GM12873 (cell line): Measurements from ENCODE around the gene ZNF385D.

Experiments used
- TF ChIP-seq, protein P1 (sequence below): IDR thresholded peaks from 2 replicates; pipeline ENCODE4 v1.5.1; 2012; ENCODE audit warnings: low read depth, mild to moderate bottlenecking, moderate library complexity, low read length, control low read depth; ENCODE audit not compliant: insufficient read depth; ENCODE audit errors: missing control alignments

Gene ZNF385D

DNA sequence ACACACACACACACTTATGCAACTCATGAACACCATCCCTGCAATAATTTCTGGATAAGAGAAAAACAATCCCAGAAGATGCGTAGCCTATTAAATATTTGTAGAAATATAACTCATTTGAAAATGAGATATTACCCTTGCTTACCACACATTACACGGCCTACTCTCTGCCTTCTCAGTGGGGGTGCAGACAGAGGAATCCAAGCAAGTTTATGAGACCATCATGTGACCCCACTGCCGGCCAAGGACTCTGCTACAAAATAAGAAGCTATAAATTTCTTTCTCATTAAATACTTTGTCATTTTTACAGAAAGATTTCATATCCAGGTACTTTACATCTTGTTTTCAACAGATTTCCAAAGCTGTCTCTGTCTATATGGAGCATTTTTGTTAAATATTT is 286.3 kb downstream of the ZNF385D start:
- TF ChIP-seq, protein P1, sequence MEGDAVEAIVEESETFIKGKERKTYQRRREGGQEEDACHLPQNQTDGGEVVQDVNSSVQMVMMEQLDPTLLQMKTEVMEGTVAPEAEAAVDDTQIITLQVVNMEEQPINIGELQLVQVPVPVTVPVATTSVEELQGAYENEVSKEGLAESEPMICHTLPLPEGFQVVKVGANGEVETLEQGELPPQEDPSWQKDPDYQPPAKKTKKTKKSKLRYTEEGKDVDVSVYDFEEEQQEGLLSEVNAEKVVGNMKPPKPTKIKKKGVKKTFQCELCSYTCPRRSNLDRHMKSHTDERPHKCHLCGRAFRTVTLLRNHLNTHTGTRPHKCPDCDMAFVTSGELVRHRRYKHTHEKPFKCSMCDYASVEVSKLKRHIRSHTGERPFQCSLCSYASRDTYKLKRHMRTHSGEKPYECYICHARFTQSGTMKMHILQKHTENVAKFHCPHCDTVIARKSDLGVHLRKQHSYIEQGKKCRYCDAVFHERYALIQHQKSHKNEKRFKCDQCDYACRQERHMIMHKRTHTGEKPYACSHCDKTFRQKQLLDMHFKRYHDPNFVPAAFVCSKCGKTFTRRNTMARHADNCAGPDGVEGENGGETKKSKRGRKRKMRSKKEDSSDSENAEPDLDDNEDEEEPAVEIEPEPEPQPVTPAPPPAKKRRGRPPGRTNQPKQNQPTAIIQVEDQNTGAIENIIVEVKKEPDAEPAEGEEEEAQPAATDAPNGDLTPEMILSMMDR, result no peak

DNA sequence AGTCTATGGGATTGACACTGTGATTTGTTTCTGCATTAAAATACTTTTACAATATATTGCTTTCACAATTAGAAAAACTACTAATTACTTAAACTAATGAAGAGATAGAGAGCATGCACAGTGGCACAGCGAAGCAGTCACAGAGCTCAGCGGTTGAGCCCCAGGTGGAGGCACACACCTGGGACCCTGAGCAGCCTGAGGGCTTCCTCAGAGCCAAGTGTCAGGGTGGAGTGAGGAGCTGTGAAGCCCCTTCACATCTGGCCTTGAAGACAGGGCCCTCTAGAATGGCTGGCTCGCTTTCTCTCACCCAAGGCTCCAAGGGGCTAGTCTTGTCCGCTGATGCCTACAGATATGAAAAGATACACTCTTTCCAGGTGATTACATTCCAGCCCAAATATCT is 287.7 kb downstream of the ZNF385D start:
- TF ChIP-seq, protein P1, result no peak

DNA sequence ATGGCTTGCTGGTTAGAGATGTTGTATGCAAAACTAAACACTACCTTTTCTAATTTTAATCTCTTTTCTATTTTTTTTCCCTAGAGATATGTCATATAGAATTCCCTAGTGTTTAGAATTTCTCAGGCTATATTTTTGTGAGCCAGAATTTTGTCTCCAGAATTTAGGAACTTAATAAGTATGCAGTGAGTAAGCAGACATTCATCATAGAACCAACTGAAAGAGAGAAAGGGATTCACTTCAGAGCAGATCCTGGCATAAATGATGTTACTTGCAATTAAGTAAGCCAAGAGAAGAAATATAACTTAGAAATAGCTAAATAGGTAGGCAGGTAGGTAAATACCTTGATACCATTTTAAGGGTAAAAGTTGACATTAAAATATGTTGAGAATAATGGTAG is 288.9 kb downstream of the ZNF385D start:
- TF ChIP-seq, protein P1, result no peak

DNA sequence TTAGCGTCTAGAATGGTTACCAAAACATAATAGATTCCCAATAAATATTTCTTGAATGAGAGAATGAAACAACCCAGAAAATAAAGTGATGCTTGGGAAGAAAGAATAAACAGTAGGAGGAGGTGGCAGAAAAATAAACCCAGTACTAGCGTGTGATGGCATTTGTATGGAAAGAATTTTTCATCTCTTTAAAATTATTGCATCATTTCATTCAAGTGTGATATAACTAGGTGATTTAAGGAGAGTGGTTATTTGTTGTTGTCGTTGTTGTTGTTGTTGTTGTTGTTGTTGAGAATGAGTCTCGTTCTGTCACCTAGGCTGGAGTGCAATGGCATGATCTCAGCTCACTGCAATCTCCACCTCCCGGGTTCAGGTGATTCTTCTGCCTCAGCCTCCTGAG is 293.9 kb downstream of the ZNF385D start:
- TF ChIP-seq, protein P1, result no peak

DNA sequence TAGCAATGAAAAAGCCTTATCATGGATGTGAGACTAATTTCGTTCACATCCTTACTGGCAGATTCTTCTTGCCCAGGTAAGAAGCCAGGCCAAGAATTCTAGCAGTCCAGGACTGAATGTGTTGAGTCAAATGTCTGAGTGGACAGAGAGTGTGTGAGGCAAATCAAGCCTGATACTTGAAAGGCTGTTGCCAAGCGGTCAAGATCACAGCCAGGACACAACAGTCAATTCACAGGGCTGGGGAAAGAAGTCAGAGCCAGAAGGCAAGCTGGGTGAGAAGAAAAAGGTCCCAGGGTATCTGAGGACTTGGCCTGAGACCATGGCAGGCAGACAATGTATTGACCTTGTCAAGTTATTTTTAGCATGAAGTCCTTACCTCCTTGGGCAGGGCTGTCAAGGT is 301.3 kb downstream of the ZNF385D start:
- TF ChIP-seq, protein P1, result no peak

DNA sequence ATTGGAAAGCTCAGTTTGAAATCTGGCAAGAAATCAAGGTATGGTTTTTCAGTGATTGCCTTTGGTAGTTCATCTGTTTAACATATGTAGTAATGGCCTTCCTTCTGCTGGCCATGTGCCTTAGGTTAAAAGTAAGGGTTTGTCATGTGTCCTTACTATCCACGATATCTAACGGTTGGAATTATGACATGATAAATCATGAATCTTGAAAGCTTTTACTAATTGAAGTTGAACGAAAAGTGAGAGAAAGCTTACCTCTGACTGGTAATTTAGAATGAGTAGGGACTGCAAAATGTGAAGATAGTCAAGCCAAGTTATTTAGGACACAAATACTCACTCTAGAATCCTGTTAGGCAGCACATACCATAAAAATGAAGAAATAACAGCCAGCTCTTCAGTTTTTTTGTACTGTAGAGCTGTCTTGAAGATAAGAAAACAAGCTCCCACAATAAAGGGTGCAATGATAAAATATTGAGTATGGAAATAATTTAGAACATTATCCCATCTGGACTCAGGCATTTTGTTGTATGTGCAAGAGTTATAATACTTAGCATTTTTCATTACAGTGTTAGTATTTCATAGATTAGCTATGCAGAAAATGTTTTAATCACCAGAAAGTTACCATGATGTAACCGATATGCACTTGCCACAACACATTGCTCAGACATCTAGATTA is 303.4 kb downstream of the ZNF385D start:
- TF ChIP-seq, protein P1, result no peak

DNA sequence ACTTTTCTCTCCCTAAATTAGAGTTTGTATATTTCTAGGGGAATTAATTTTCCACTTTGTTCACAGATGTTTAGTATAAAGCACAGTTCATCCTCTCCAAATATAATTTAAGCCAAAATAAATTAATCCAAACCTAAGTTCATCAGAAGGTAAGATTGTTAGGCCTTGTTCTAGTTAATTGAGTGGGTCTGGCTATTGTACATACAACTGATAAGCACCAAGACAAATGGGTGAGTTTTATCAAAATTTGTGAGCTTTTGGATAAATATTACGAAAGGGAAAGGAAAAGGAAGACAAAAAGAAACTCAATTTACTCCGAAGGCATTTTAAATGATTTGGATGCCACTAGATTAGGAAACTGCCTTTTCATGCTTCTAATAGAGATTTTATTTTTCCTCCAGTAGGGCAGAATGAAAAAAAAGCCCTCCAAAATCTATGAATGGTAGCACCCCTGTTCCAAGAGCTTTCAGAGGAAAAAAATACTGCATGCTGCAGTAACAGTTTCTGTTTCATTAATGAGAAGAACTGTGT is 304.0 kb downstream of the ZNF385D start:
- TF ChIP-seq, protein P1, result no peak
